Activated T-cell treated with anti-CD3 and anti-CD28 coated beads for 24 hours (primary cell): Measurements from ENCODE around the gene DNER.
"Not testable (repeated sequence)": the region's sequence is repeated elsewhere in the genome, so short reads cannot be mapped to it uniquely, and the experiment has no call there.

Experiments used
- DNase-seq: peaks from one replicate; pipeline ENCODE4 v3.0.0-alpha.2; 2020; ENCODE audit warnings: low read depth

Gene DNER

DNA sequence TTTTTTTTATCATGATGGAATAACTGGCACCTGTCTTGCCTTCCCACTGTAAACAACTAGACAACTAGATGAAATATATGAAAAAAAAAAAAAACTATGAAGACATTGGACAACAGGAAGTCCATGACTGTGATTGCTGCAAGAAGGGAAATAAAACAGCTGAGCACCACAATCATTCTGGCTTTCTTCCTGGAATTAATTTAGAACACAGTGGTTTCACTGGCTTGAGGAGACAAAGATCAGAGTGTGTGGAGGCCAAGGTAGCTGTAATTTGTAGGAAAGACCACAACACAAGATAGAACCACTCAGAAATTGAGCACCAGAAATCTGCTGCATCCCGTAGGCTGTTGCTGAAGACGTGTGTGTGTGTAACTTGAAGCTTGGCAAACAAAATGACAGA, 322.2 kb downstream of the DNER start:
- DNase-seq = no peak

DNA sequence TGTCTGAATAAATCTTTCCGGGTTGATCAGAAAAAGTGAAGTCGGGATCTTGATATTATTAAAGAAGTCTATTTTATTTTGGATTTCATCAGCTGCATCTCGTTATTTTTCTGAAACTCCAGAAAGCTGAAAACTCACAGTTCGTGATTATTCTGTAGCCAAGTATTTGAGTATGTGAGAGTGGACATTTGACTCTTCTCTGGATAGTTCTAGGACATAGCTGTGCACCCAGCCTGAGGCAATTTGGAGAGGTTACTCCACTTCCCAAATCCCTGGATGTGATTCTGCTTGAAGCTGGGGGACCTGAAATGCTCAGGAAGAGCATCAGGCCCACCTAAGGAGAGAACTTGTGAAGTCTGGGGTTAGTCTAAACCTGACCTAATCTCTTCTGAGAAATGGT, 325.6 kb downstream of the DNER start:
- DNase-seq = no peak

DNA sequence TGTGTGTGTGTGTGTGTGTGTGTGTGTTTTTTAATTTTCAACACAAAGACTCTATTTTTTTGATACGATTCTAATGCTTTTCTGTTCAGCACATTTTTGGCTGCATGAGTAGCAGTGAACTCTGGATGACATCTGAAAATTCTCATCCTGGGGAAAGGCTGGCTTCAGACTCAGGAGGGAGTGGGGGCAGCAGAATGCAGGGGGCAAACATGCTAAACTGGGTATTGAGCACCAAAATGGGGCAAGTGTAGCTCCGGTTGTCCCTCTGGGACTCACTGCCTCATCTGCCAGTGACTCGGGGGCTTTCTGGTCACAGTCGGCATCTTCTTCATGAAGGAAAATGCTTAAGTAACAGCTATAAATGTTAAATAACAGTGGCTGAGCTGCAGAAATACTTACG, 326.5 kb downstream of the DNER start:
- DNase-seq = no peak

DNA sequence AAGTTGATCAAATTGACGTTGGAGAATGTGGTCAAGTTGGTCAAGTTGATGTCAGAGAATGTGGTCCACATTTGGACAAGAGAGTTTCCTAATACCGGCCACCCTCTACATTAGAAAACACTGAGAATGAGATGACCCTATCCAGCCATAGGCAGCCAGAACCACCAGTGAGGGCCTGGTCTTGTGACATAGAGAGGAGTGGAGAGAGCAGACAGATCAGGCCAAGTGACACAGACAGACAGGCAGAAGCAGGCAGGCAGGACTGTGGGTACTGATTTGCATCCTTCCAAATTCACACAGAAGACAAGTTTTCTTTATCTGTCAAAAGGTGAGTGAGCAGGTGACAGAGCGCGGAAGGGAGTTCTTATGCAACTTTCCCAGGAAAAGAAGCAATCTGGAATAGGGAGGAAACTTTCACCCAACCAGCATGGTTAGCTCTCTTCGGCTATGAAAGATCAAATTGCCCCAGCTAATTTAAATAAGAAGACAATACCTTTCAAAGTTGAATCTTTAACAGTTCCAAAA, 334.2 kb downstream of the DNER start:
- no peak for DNase-seq

DNA sequence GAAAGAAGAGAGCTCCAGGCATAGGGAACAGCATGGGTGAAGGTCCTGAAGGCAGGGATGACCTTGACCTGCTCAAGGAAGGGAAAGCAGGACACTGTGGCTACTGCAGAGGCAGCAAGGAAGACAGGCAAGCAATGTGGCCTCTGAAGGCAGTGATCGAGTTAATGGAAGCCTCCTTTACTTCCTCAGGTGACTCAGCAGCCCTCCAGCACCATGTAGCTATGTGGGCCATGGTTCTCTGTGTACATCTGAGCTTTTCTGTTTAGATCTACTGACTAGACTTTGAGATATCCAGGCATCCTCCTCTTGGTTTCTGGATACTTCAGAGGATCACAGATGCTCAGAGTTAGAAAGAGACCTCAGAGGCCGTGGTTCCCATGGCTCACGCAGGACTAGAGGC, 336.0 kb downstream of the DNER start:
- no peak for DNase-seq

DNA sequence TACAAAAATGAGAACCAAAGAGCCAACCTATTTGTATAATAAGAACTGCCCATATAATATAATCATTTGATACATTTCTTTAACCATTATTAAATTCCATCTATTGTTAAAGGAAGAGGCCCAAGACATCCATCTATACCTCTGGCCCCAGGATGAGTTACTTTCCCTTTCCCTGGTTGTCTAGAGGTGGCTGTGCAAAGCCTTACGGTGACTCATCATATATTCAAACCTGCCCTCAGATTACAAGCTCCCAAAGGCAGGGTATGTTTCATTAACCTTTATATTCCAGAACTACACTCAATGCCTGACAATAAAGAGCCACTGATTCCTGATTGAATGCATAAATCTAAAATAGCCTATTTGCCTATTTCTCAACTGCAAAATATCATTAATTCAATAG, 337.5 kb downstream of the DNER start:
- DNase-seq = no peak

DNA sequence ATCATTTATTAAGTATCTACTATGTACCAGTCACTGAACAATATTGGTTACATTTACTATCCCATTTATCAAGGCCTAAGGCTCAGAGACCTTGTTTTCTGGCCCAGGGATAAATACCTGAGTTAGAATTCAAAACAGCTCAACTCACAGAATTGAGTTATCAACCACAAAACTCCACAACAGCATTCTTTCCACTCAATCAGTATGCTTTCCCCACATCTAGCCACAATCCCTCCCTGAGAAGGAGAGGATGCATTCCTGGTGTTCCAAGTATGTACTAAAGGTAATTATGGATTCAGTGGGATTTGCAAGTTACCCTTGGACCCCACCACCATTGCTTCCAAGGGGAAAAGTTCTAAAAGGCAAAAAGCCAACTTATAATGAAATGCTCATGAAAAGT, 339.1 kb downstream of the DNER start:
- no peak for DNase-seq

DNA sequence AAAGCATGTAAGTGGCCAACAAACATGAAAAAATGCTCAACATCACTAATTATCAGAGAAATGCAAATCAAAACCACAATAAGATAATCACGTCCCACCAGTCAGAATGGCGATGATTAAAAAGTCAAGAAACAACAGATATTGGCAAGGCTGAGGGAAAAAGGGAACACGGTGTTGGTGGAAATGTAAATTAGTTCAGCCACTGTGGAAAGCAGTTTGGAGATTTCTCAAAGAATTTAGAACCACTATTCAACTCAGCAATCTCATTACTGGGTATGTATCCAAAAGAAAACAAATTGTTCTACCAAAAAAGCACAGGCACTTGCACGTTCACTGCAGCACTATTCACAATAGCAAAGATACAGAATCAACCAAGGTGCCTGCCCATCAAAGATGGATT, 341.0 kb downstream of the DNER start:
- not testable (repeated sequence) for DNase-seq

DNA sequence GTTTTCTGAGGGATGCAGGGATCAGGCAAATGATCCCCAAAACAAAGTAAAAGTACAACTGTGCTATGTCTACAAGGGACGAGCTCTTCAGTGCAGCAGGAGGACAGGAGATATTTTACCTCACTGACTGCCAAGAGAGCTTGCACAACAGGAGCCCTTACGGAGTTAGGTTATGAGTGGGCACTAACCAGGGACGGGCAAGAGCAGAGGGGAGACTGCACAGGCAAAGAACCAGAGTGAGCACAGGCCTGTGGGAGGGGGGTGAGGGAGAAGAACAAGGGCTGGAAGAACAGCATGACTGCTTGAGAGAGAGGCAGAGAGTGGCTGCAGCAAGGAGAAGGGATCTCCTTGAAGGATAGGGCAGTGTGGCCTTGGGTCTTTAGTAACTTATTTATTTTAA, 342.1 kb downstream of the DNER start:
- no peak for DNase-seq

DNA sequence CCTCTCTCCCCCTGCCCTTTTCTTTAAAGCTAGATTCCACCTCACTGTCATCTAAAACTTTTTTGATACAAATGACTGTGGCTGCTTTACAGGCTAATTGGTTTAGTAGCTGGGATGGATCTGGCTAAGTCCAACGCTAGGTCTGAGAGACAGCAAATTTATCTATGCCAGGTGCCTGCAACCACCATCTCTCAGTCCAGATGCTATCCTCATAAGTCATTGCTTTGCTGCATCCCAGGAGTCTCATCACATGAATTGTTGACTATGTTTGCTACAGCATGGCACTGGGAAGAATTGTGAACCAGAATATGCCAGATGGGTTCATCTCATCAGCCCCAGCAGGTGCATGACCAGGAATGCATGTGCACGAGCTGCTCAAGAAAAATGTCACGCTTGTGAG, 343.3 kb downstream of the DNER start:
- DNase-seq = no peak

DNA sequence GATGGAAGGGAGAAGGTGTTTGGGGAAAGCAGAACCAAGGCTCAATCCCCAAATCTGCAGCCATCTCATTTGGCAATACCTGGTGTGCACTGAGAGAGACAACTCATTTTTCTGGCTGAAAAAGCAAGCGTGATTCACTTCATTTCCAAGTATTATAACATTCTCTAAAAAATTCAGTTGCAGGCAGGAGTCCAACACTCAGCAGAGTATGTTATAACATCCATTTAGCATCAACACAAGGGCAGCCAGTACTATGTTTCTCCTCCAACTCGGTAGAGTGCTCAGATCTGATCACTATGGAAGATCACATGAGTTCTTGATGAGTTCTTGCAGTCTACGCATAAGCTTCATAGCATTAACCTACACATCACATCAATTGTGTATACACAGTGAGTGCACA, 343.8 kb downstream of the DNER start:
- no peak for DNase-seq

DNA sequence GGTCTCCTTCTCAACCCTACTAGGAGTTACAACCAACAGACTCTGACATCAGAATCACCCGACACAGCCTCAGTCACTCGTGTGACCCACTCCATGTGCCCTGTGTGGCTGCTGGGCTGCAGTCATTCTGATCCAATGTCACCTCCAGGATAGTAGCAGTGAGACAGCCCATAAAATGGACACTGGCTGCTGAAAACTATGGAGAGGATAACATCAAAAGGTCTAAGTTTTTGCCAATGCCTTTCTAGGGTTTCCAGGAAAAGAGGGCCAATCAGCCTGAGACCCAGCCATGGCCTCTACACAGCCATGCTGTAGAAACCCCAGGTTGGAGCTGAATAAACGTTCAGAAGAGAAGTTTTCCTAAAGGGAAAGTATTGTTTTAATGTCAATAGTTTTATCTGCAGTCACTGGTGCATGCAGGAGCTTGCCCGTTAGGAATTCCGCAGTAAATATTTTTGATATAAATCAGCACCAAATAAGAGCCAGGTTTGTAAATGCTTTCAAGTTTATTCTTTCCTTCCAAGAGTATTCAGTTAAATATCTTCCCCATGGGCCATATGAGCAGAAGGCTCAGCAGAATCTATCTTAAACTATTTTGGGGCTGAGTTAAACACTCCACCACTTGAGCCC, 351.1 kb downstream of the DNER start:
- no peak for DNase-seq

DNA sequence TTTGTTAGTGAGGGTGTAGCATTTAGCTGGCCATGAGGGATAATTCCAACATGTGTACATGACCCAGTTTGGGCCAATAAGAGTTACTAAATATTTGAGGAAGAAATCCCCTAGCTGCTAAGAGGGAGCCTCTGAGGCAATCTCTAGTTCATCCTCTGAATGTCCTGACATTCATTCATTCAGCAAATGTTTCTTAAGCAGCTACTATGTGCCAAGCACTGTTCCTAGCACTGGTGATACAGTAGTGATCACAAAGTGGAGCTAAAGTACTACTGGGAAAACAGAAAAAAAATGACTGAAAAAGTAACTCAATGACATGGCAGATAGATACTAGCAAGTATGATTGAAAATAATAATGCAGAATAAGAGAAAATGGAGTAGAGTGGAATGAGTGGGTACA, 363.5 kb downstream of the DNER start:
- no peak for DNase-seq

DNA sequence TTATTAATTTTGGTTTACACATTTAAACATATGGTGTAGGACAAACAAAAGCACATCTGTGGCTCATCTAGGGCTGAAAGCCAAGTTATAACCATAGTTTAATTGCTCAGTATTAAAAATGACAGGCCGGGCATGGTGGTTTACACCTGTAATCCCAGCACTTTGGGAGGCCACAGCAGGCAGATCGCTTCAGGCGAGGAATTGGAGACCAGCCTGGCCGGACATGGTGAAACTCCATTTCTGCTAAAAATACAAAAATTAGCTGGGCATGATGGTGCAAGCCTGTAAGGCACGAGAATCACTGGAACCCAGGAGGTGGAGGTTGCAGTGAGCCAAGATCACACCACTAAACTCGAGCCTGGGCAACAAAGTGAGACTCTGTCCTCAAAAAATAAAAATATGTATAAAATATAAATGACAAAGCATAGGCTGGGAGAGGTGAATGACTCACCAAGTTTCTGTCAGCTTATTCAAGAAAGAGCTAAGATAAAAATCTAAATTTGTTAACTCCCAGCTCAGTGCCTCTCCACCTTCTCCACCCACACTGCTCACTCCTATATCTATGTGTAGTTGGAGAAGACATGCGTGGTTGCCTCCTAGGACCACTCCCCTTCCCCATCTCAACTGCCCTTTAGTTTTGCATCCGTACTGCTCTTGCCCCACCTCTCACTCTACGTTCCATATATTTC, 364.1 kb downstream of the DNER start:
- DNase-seq = no peak

DNA sequence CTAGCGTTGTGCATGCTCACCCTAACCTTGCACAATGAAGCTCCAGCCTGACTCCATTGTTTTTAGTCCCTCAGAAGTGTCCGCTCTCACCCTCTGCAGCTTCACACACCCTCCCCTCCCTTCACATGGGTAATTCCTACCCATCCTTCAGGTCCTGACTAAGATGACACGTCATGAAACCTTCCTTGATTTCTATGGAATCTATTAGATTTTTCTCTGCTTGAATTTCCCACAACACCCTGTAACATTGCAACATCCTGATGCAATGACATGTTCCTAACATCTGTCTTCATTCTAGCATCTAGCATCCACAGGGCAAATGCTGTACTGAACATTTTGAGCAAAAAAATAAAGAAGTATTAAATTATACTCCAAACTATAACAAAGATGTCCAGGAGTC, 366.2 kb downstream of the DNER start:
- no peak for DNase-seq

DNA sequence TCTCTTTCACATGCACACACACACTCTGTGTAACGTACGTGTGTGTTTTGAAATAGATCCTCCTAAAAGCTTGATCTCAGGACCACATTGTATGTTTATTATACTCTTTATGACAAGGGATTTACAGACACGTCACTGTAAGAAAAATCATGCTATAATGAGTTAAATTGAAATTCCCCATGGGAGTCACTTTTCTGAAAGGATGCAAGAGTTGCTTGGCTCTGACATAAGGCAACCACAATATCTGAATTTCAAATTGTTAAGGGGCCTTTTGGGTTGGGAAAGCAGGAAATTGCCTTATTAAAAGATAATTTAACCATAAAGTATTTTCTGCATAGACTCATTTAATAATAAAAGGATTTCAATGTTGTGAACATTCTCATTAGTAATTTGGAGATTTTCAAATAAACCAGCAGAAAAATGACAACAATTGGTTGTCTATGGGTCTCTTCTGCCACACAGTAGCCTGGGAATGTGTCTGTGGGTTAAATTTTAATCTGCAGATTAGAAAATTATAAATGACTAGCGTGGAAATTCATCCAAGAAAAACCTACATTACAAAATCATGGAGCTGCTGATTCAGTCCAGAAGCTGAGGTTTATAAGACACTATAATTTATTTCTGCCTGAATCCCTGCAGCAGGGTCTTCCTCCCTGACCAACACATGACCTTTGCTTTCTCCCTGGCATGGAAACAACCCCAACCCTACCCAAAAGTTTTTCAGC, 367.4 kb downstream of the DNER start:
- no peak for DNase-seq

DNA sequence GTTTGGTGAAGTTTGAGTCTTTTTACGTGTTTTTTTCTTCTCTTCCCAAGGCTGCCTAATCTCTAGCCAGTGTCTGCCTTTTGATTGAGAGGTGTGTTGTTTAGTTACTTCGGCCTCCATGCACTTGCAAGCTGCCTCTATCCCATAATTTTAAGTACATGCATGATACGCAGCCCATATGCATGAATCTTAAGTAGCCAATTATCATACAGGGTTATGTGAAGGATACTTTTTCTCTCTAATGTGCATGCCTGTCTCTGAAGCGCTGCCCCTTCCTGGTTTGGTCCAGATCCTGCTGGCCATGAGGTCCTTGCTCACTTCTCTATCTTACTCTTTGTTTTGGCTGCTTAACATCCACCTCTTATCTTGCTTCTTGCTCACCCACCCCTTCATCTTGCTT, 369.4 kb downstream of the DNER start:
- no peak for DNase-seq

DNA sequence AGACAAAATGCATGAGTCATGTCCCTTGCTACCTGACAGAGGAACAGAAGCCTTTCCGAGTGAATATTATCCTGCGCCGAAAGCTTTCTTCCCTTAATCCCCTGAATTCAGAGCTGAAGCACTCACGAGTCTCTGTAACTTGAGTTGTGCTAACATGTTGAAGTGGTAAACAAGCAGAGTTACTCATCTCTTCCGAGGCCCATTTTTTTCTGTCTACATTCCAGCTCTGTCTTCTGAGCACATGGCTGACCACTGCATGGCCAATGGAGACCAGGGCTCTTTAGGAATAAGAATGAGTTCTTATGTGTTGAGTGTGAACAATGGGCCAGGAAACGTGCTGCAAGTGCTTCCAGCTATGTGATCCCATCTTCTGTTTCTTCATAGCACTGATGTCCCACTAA, 370.2 kb downstream of the DNER start:
- DNase-seq = no peak

DNA sequence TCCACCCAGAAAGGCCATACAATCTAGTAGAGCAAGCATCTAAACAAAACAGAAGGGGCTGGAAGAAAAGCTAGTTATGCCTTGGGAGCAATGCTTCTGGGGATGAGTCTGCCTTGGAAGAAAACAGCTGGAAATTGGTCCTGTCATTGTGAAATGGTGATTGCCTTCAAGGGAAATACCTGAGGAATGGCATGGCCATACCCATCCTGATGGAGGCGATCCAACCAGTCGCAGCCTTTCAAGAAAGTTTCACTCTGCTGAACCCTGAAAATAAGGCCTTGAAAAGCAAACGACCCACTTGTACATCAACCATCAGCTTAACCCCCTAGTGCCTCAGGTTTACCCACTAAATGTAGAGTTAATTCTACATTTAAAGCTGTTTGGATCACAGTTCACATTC, 370.7 kb downstream of the DNER start:
- no peak for DNase-seq

DNA sequence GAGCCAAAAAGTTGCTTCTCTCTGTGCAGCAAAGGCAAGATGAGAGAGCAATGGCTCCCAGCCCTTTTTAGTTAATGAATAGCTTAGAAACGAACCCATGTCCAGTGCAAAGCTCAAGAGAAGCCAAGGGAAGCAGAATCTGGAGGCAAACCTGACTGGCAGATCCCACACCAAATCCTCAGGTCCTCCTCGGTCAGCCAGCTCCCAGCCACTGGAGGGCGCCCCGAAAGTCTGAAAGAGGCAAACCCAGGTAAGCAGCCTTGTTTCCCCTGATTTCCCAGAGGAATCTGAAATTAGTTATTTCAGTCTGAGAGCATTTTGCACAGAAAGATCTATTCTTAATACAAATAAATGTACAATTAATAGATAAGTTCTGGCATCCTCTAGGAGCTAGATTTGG, 372.0 kb downstream of the DNER start:
- DNase-seq = no peak

DNA sequence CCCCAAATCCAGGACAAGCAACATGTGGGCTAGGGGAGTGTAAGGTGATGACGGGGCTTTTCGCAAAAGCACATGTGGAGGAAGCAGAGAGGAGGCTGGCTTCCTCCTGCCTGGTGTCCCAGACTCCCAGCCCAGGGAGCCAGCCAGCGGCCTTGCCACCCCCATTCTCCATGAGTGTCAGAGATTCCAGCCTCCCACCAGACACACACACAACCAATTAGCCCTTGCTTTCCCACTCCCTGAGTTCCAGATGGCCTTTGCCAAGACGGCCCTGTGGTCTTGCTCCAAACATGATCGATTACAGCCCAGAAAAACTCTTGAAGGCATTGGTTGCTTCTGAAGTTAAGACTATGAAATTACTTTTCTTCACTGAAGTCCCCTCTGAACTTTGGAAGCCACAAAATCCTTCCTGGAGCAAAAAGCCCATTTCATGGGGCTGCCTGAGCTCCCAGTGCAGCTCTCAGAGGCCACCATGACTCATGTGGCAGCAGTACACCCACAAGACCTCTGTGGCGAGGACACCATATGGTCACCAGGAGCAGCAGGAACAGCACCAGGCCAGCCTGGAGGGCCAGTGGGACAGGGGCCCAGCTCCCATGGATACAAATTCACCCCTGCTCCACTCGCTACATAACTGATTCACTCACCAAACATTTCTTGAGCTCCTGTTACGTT, 374.1 kb downstream of the DNER start:
- no peak for DNase-seq

DNA sequence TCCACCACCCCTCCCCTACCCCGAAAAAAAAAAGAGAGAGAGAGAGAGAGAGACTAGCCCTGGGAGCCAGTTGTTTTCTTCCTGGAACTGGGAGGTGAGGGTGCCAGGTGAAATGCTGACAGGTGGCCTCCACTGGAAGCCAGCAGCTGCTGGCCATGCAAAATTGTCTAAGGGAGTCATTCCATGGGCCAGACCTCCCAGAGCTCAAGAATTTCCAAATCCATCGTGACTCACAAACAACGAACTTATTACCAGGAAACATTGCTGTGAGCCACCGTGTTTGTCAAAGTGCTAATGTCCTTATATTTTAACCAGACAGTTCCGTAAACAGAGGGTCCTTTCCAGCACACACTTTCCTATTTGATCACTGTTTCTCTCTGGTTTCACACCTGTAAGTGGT, 374.7 kb downstream of the DNER start:
- DNase-seq = no peak

DNA sequence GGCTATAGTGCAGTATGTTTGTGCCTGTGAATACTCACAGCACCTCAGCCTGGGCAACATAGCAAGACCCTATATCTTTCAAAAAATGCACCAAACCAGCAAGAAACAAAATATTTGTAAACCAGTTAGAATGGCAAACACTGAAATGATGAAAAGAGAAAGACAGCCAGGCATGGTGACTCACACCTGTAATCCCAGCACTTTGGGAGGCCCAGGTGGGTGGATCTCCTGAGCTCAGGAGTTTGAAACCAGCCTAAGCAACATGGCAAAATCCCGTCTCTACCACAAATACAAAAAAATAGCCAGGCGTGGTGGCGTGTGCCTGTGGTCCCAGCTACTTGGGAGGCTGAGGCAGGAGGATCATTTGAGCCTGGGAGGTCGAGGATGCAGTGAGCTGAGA, 375.2 kb downstream of the DNER start:
- DNase-seq = not testable (repeated sequence)
